Measurements from ENCODE around the gene EFCAB11.

- TF ChIP-seq ZNF274 (IDR thresholded peaks at IDR 0.05; ENCODE audit: low read depth, low read length) (no peak), YY1 (IDR thresholded peaks at IDR 0.05; ENCODE audit: insufficient read depth, insufficient read length) (no peak), SUZ12 (IDR thresholded peaks at IDR 0.05; ENCODE audit: extremely low read depth, insufficient read depth, insufficient read length) (no peak)
Measured at GRCh38 chr14:89779707-89780106, 174.8 kb downstream of the EFCAB11 start.
